CD4-positive, alpha-beta T cell treated with Interleukin-4 for 4 hours (primary cell): ENCODE measurements around the gene BAIAP2L1.

Source experiments
- DNase-seq: peaks from one replicate; pipeline ENCODE4 v3.0.0-alpha.2; 2020

The BAIAP2L1 gene

DNA sequence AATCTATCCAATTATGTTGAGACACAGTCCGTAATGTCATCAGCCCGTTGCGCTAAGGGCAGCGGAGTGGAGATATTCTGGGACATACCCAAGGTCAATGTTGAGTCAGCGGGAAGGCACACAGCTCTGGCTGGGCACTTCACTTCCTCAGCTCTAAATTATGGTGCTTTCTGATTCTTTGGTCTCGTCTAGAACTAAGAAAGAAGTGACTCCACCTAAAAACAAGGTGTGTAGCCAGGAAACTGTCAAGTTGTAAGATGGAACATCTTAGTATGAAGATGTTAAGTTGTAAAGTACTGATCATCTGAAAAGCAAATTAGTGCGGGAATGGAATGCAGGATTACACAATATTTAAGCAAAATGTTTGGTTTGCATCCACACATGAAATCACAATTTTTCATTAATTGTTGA, 43.1 kb downstream of the BAIAP2L1 start:
- DNase-seq: no peak

GRCh38 chr7:98355250-98355538, 45.7 kb downstream of the BAIAP2L1 start:
- DNase-seq: no peak

- no peak for DNase-seq
Measured at GRCh38 chr7:98354511-98355249, 46.2 kb downstream of the BAIAP2L1 start.

GRCh38 chr7:98354052-98354451, 46.8 kb downstream of the BAIAP2L1 start:
- no peak for DNase-seq

GRCh38 chr7:98352621-98353020, 48.3 kb downstream of the BAIAP2L1 start:
- DNase-seq: no peak

DNA sequence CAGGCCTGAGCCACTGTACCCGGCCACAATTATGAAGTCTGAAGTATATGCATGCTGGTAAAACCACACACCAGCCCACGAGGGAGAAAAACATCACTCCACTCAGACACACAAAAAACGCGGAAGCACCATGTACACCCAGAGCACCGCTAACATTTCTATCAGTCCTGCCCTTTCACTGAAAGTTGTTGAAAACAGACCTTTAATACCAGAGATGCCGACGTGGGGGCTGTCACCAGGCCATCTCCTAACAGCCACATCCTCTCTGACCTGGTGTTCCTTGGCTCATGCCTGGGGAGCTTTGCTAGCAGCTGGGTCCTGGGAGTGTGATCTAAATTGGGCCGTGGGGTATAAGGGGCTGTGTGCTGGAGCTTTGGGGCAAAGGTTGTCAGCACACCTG, 49.8 kb downstream of the BAIAP2L1 start:
- no peak for DNase-seq

DNA sequence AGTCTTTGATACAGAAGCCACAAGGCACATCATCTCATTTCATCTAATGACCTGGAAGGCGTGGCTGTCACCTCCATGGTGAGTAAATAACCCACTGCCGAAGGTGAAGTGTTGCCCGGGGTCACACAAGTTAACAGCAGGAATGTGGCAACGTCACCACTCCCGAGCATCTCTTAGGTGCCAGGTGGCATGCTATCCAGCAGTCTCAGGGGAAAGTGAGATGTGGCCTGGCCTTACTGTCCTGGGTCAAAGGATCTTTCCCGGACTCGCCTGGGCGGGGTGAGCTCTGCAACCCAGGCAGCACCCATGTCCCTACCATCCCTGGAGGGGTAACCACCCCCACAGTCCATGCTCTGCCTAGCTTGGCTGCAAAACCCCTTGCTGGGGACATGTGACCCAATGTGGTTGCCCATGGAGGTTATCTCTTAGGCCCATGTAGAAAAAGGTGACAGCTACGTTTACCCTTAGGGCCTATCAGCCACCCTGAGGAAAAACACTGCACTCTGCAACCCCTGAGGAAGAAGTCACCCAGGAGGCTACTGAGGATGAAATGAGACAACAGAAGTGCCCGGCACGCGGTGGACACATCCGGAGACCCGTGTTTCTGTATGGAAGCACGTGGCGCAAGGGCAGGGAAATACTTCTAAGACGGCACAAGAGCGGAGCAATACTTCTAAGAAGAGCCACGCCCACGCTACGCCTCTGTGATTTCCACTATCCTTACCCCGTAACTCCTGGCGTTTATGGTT, 52.0 kb downstream of the BAIAP2L1 start:
- DNase-seq: no peak

GRCh38 chr7:98346515-98347069, 54.3 kb downstream of the BAIAP2L1 start:
- no peak for DNase-seq

GRCh38 chr7:98341106-98341505, 59.8 kb downstream of the BAIAP2L1 start:
- DNase-seq: no peak

- DNase-seq: no peak
Measured at GRCh38 chr7:98339043-98339442, 61.8 kb downstream of the BAIAP2L1 start.

DNA sequence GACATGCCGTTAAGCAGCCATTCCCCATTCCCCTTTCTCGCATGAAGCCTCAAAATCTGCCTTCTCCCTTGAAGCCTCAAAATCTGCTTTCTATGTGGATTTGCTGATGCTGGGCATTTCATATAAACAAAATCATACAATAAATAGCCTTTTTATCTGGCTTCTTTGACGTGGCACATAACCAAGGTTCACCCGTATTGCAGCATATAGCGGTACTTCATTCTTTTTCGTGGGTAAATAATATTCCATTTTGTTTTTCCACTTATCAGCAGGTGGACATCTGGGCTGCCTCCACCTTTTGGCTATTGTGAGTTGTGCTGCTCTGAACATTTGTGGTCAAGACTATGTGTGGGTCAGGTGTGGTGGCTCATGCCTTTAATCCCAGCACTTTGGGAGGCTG, 62.4 kb downstream of the BAIAP2L1 start:
- DNase-seq: no peak

DNA sequence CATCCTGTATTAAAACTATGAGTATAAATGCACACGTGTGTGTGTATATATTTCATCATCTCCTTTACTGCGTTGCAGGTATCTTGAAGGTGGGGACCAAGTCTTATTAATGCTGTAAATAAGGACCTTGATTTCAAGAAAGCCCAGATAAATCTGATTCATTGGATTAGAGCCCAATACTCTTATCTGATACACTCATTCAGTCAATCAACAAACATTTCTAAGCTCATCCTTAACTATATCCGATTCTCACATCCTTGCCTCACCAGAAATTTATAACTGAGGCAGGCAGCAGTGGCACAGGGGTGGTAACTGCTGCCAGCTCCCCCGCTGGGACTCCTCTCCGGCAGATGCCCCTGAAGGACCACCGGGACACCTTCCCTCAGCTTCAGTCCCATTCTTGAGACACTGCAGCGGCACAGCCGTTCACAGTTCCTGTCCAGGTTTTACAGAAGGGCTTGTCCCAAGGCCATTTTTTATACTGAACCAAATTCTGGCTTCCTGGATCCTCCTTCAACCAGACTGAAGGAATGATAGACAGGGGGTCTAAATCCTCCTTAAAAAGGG, 65.4 kb downstream of the BAIAP2L1 start:
- no peak for DNase-seq

GRCh38 chr7:98334081-98334480, 66.8 kb downstream of the BAIAP2L1 start:
- DNase-seq: no peak

DNA sequence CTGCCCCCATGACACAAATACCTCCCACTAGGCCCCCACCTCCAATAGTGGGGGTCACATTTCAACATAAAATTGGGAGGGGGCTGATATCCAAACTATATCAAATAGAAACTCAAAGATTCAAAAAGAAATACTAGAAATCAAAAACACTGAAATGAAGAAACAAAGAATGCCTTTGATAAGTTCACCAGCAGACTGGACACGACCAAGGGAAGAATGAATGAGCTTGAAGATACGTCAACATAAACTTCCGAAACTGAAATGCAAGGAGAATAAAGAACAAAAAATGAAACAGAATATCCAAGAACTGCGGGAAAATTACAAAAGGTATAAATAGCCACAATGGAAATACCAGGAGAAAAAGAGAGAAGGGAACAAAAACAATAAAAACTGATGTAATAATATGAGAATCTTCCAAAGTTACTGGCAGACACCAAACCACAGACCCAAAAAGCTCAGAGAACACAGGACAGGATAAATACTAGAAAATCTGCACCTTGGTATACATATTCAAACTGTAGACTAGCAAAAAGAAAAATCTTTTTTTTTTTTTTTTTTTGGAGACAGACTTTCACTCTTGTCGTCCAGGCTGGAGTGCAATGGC, 69.9 kb downstream of the BAIAP2L1 start:
- no peak for DNase-seq

DNA sequence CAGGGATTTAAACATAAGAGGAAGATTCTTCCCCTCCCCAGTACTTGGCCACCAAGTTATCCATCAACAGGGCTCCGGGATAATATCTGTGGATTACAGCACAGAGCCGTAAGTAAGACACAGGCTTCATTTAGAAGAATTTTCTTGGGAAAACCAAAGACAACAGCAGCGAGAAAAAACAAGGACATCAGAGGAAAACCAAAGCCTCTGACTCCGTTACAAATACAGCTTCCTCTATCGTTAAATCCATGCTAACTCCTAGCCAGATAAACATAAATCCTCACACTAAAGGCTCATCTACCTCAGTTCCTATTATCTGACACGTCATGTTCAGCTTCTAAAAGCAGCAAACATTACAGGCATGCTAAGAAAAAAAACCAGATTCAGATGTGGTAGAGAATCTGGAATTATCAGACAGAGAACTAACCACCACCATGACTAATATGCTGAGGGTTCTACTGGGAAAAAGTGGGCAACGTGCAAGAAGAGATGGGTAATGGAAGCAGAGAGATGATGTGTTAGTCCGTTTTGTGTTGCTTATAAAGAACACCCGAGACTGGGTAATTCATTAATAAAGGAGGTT, 71.0 kb downstream of the BAIAP2L1 start:
- DNase-seq: no peak

DNA sequence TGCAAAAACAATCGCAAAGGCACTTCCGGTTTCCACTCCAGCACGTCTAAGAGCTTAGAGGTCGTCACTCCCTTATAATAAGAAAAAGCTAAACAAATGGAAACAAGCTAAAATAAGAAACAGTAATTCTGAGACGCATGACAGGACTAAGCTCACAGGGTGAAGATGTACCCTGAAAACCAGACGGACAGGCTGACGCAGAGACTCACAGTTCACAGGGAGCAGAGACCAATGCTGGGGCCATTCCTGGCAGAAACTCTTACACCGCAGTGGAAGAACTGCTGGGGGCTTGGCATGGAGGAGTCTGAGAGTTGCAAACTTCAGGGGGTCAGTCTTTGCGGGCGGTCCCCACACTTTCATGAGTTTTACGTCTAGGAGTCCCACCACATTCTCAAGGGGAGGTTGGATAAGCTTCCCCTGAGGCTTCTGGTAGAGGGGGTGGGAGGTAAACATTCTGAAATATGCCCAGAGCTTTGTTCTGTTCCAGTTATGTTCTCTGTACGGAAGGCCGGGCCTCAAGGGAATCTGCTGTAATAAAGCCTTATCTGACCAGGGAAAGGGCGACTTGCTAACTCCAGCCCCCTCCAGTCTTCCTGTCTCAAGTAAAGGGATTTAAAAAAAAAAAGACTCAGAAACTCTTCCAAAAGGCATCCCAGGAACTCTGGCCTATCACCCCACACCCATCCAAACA, 71.6 kb downstream of the BAIAP2L1 start:
- no peak for DNase-seq

DNA sequence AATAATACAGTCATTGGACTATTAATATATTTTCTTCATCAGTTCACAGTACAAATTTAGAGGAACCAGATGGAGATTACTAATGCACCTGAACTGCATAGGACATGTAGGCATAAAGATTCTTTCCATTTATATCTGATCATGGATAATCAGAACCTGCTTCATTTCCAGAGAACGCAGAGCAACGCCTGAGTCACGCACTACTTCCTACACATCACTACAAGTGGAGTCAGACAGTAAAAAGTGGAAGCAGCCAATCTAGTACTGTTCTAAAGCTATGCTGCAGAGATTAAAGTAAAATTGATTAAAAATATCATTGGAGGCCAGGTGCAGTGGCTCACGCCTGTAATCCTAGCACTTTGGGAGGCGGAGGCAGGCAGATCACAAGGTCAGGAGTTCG, 76.1 kb downstream of the BAIAP2L1 start:
- DNase-seq: no peak

GRCh38 chr7:98323597-98324322, 77.1 kb downstream of the BAIAP2L1 start:
- no peak for DNase-seq

DNA sequence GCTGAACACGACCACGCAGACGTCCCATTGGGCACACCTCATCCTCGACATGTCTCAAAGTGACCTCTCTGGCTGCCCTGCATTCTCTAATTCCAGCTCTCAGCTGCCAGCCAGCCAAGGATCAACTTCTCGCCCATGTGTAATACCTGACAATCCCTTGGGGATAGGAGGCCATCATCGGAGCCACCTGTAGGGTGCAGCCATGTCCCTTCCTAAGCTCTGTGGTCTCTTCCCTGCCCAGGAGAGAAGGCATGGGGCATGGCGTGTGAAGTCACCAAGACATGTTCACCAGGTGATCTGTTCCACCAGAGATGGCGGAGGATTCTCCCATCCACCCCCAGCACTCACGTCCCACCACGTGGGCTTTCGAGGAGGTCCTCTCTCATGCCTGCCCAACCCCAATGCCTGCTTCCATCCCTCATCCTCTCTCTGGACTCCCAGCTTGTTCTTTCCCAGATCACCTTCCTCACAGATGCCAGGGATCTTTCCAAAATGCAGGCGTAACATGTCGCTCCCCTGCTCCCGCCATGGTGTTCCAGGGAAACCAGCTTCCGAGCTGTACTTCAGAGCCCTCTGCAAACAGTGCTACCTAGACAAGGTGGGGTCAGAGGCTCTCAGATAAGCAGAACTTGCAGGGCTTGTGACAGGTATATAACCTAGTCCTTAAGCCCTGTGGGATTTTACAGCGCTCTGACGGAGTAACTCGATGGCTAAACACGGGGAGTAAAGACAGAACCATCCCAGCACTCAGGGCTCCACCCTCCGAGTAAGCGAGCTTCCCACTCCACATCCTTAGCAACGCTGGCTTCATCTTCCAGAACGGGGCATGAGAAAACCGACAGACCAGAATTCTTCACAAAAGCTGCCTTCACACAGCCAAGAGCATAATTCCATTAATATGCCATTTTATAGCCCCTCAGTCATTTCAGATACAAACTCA, 78.3 kb downstream of the BAIAP2L1 start:
- DNase-seq: no peak

DNA sequence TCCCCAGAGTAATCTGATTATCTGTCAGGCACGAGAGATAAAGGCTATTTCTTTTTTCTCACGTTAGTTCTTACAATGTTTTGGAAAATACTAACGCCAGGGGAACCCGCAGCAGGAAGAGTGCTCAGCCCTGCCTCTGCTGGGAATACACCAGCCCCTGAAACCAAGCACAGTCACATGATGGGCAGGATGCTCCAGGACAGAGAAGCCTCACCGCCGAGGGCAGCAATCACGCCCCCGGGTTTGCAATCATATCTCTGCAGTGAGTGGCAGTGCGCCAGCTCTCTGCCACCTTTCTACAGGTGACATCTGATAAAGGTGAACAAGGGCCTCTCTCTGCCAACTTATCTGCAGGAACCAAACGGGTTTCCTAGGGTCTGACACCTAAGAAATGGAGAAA, 79.6 kb downstream of the BAIAP2L1 start:
- DNase-seq: no peak

DNA sequence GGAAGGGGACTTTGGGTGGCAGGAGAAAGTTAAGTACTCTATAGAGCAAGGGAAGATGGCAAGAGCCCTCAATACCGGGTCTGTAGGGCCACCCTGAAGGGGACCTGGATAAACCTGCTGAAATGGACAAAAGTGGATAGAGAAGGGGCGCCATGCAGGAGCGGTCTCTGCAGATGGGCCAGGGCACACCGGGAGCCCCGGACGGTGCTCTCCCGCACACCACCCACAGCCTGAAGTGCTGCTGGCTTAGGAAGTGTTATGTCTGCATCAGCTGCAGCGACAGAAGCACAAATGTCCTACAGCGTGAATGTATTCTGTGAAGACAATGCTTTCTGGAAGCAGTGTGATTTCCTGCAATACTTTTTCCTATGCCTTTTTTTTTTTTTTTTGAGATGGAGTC, 81.7 kb downstream of the BAIAP2L1 start:
- DNase-seq: no peak
